ENCODE results near the gene HOXB2. TPM values are rescaled to one million over a fixed set of nuclear protein-coding genes. Genes with fewer than 3 reads are reported as not detected.

HOXB2 gene
- total RNA-seq, 1 donor from 2014 or later: 2.5 TPM

DNA sequence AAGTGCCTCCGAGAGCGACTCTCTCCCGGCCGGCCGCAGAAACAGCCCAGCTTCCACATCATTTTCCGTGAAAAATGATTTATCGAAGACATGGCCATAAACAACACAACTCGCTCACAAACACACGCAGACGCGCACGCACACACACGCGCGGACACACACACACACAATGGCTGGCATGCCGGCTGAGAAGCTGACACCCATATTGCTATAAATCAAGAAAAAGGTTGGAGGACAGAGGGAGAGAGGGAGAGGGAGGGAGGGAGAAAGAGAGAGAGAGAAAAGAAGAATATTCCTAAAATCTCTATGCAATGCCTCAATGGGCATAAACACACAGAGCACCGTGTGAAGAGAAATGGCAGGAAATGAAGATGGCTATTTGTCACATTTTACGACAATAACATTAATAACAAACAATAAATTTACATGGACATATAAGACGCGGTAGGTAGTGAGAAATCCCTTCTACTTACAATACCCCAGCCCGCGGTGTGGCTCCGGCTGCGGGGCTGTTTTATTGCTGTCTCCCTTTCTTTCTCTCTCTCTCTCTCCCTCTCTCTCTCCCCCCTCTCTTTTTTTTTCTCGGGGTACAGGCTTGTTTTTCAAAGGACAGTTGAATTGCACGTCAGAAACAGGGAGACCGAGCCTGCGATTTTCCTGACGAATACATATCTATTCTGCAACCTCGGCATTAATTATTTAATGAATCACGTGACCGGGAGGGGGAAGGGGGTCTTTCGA is 23.8 kb upstream of the HOXB2 start:
- DNase-seq (ENCODE audit: missing footprints) (no peak), ATAC-seq (no peak)
- intact Hi-C loops (cut with DNase I): no loop called here

DNA sequence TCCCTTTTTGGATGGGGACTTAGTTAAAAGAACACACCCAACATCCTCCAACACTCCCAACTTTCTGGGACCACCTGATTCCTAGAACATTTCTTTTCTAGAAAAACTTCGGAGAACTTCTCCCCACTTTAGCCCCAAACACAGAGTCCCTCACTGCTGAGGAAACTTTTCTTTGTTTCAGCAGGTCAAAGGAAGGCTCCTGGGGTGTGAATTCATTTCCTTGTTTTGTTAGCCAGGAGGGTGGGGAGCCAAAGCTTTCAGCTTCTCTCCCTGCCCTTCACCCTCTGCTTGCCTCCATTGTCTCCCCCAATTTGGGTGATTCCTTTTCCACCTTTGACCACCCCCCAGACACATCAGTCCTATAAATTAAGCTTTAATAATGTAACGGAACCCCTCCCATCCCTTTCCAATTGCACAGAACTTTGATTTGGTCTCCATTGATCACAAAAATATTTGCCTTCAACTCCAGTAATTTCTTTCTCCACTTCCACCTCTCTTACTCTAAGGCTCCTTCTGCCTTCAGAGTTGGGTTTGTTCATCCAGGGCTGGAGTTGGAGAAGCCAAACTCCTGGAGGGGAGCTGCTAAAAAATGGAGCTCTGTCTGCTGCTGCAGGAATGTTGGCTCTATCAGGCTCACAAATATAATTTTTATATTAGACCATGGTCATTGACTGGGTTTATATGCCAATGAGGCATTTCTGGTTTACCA is 22.9 kb upstream of the HOXB2 start:
- DNase-seq (ENCODE audit: missing footprints): no peak

DNA sequence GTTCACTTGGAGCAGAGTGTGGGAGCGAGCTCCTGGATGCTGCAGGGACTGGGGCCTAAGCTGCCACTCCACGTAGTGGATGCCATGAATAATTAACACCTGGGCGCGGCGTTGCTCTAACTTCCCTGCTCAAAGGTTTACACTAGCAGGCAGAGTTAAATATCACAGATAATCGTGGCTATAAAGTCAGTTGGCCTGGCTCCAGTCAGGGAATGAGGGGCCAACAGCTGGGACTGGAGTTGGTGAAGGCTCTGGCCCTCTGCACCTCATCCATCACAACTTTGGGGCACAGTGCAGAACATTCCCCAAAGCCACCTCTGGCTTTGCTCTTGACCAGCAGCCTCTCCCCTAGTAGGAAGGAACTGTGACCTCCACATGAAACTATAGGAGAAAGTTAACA is 22.3 kb upstream of the HOXB2 start:
- no peak for DNase-seq (ENCODE audit: missing footprints)
- no peak for ATAC-seq
- intact Hi-C loops (cut with DNase I): no loop called here

More for the DNA sequence above, 22.9 kb upstream of the HOXB2 start:
- intact Hi-C loops (cut with DNase I): no loop called here
- no peak for ATAC-seq

DNA sequence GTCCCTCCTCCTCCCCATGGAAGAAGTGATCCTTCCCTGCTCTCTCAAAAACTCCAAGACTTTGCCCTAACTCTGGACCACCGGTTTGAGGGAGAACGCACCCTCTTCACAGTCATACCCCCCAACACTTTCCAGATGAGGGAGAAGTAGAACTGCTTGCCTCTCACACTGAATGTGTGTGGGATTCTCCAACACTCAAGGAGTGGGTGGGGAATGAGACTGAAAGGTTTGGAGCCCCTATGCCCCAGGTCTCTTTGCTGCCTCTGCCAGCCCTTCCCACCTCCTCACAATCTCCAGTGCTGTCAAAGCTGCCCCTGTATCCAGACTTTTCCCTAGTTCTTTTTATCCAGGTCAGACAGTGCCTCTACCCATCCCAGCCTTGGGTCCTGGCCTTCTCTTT is 21.8 kb upstream of the HOXB2 start:
- DNase-seq (ENCODE audit: missing footprints) (no peak), ATAC-seq (no peak)
- intact Hi-C loops (cut with DNase I): no loop called here

DNA sequence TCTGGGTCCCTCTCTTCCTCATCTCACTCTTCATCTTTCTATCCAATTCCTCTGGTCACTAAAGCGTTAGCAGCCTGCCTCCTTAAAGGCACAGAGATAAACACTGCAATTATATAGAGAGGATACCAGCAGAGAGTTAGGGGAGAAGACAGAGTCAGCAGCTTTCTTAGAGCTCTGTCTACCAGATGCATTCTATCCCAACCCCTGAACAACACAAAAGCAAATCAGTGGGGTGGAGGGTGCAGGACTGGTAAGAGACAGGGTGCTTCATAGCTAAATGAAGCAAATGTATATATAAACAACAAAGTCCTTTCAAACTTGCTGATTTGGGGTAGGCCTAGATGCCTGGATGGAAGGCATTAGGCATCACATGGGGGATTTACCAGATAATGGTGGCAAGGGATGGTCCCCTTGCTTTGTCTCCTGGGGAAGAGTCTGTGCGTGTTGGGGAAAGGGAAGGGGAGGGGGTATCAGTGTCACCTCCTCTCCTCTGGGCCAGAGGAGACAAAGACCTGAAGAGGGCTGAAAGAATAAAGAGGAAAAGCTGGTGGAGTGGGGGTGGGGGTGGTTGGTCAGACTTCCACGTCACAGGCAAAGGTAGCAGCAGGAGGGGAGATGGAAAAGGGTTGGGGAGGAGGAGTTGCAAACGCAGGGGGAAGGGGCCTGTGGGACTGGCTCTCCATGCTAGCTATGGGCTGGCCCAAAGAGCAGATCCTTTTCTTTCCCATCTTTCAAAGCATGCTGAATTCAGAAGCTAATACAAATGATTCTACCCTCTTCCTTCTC is 21.2 kb upstream of the HOXB2 start:
- no peak for DNase-seq (ENCODE audit: missing footprints)
- intact Hi-C loops (cut with DNase I): no loop called here
- no peak for ATAC-seq

DNA sequence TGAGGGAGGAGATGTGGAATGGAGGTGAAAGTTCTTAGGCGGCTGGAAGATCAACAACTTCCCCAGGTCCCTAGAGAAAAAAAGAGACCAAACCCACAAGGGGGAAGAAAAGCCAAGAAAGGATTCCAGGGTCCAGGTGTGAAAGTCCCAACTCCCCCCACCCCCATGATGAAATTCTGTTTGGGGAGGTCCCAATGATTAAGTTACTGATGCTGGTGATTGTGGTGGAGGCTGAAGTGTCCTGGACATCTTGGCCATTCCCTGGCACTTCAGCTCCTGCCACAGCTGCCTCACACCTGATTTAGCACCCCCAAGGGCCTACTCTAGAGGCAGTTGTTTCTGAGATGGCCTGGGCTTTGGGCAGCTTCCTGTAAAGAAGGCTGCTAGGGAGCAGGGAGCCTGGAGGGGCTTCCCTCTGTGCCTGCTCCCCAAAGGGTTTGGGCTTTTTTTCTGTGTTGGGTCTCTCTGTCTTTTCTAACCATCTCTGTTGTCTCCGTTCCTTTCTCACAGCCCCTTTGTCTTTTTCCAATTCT is 20.2 kb upstream of the HOXB2 start:
- intact Hi-C loops (cut with DNase I): no loop called here
- ATAC-seq (no peak), DNase-seq (ENCODE audit: missing footprints) (no peak)

DNA sequence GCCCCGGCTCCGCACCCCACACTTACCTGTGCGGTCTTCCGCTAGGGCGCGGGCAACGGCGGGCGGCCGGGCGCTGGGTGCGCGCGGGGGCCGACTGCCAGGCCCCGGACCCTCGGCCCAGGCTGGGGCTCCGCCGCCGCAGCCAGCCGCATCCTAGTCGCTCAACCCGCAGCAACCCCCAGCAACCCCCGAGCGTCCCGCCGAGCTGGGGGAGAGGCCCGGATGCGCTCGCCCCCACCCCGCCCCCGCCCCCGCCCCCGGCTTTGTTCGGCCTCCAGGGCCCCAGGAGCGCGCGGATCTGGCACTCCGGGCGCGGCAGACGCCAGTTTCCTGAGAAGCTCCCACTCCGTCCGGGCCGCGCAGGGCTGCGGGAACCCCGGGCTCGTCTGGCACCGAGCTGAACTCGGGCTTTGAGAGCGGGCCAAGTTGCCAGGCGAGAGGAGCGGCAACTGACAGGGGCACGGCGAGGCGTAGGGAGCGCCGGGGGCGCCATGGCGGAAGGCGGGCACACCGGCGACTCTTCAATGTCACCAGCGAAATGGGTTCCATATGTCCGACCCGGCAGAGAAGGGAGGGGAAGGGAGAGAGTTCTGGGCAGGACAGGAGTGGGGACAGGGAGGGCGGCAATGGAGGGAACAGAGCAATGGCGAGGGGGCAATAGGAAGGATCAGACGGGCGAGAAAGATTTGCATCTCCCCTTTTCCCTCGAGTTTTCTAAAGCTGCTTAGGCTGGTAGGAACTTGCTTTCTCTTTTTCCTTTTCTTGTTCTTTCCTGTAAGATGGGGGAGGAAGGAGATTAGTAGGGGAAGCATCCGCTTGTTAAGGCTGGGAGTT is 19.5 kb upstream of the HOXB2 start:
- intact Hi-C loops (cut with DNase I): no loop called here
- no peak for ATAC-seq
- DNase-seq (ENCODE audit: missing footprints): no peak

DNA sequence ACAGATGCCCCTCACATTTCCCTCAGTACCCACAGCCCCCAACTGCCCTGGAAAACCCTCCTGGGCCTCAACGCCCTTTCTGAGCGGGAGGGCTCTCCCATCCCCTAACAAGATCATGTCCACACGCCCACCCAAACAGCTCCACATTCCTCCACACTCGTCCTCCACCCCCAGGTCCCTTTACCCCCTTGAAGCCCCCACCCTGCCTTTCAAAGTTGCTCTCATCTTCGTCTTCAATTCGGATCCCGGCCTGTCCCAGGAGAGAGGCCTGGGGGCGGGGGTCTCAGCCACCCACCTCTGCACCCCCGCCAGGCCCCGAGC is 18.9 kb upstream of the HOXB2 start:
- DNase-seq (ENCODE audit: missing footprints): no peak

DNA sequence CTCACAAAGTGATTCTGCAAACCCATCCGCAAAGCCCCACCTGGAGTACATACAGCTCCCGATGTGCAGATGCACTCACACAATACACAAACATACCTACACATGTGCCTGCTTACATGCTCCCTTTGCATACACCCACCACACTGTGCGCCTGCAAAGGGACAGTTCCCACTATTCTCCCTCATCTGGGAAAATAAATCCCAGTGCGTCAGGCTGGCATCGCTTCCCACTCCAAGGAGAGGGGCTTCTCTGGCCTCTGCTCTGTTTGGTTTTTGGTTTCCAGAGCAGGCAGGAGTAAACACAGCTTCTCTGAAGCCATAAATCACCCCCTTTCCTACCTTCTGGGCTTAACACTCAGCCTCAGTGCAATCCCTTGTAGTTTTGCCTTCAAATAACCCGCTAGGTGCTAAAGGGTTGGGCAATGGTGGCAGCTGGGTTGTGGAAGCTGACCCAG is 18.5 kb upstream of the HOXB2 start:
- DNase-seq (ENCODE audit: missing footprints): no peak
- ATAC-seq: no peak
- intact Hi-C loops (cut with DNase I): no loop called here

More for the DNA sequence above, 18.9 kb upstream of the HOXB2 start:
- intact Hi-C loops (cut with DNase I): no loop called here
- ATAC-seq: no peak

DNA sequence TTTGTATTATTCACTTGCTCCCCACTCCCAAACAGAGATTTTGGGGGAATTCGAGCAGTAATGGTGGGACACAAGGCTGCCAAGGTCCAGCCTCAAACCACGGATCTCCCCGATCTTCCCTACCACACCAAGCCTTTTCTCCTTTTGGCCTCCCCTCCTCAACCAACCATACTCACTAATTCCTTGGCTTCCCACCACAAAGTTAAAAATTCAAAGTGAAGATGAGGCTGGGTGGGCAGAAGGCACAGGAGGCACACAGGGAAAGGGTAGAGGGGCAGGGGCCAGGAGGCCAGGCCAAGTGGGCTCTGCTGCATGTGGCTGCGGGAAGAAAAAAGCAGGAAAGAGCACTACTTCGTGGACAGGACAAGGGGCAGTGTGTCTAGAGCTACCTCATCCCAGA is 18.0 kb upstream of the HOXB2 start:
- DNase-seq (ENCODE audit: missing footprints) (no peak), ATAC-seq (no peak)
- intact Hi-C loops (cut with DNase I): no loop called here

DNA sequence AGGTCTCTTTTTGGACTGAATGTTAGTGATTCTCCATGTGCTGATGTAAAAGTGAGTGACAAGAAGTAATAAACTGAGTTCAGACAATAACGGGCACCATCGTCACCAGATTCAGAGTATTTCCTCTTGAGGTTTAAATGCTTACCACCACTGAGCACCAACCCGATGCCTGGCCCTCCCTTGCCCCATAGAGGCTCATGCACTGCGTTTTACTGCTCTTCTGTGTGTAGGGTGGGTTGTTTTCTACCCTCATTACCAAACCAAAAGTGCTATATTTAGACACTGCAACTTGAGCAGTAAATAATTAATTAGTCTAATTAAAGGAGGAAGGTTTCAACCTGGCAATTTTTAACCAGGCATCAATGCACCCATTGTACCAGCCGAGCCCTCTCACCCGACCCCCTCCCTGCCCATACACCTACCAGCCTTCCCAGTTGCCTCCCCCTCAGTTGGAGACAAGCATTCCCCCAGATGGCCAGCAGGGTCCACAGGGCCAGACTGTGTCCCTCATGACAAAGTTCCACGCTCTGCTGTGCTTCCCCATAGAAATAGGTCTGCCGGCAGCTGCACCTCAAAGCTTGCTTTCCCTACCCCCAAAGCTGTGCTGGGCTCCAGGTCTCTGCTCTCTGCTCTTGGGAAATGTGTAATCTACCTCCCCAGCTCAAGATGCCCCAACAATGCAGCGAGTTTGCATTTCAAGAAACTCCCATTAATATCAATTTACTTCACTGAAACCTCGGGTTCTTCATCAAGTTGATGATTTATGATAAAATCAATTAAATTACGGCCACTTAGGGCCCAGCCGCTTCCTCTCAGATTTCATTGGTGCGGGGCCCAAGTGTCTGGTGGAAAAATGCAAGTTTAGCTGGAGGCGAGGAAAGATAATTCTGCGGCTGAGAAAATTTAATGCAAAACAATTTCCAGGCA is 17.2 kb upstream of the HOXB2 start:
- no peak for DNase-seq (ENCODE audit: missing footprints)
- intact Hi-C loops (cut with DNase I): no loop called here
- no peak for ATAC-seq

DNA sequence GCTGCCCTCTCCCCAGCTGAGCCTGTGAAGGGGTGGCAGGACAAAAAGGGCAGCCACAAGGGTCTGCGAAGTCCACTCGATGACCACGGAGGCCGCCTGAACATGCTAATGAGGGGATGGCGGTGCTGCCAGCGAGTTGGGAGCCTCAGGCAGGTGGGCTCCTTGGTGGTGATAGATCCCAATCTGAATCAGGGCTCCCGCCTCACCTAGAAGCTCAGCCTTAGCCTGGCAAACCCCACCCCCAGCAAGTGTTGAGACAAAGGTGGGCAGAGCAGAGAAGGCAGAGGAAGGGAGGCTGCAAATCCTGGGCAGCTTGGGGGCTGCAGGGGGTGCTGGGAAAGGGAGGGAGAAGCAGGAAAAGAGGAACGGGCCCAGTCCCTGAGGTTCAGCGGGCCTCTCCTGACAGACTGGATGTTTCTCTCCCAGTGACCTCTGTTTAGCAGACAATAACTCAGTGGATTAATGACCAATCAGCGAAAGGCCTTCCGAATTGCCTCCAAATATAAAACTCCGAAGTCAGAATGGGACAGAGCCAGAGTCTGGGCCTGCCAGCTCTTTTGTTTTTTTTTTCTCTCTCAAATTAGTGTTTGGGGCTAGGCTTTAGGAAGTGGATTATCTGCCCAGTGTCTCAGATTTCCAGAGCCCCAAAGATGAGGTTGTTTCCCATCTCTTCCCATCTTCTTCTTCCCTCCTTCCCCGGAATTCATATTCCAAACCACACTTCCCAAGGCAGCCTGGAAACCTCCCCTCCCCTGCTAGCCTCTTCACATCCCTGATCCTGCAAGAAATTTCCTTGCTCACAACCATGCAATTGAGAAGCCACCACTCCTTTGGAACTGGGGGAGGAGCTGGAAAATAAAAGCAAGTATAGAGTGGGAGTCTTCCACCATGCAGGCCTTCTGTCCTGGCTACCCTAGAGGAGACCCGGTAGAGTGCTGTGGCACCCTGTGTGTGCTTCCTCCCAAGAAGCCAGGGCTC is 15.2 kb upstream of the HOXB2 start:
- ATAC-seq: no peak
- DNase-seq (ENCODE audit: missing footprints): no peak
- intact Hi-C loops (cut with DNase I): no loop called here

DNA sequence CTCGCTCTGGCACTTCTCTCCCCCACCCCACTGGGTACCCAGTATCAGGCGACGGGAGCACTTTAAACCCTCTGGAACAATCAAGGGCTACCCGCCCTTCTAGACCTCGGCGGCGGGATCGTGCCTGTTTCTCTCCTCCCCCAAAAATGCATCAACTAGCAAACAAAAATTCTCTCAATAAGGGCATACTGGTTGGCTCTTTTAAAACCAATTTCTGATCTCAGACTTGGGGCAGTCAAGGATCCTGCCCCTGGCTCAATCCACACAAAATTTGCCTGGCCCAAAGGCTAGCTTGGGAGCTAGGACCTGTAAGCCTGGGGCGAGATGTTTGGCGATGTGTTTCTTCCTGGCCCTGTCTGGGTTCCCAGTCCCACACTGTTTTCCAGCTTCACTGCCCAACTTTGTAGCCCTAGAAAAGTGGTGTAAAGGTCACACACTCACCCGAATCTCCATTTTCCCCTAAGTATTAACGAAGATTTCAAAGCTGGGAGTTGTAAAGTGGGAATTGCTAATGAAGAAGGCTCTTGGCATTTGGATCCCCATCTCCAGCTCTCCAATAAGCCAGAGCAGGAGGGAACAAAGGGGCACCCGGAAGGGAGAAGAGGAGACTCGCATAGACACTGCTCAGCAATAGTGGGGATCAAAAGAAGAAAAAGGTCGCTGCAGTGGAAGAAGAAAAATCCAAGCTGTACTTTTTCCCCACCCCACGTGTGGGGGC is 14.4 kb upstream of the HOXB2 start:
- ATAC-seq: no peak
- intact Hi-C loops (cut with DNase I): no loop called here
- DNase-seq (ENCODE audit: missing footprints): no peak

DNA sequence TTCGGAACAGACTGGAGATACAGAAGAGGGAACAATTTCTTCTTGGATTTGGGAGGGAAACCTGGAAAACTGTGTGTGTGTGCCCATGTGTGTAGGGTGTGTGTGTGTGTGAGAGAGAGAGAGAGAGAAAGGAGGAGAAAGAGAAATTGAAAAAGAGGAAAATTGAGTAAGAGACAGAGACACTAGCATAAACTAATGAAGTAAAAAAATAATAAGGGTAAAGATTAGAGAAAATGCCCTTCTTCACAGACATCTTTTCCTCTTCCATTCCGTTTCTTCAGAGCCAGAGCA is 13.9 kb upstream of the HOXB2 start:
- ATAC-seq: no peak
- intact Hi-C loops (cut with DNase I): no loop called here
- no peak for DNase-seq (ENCODE audit: missing footprints)

DNA sequence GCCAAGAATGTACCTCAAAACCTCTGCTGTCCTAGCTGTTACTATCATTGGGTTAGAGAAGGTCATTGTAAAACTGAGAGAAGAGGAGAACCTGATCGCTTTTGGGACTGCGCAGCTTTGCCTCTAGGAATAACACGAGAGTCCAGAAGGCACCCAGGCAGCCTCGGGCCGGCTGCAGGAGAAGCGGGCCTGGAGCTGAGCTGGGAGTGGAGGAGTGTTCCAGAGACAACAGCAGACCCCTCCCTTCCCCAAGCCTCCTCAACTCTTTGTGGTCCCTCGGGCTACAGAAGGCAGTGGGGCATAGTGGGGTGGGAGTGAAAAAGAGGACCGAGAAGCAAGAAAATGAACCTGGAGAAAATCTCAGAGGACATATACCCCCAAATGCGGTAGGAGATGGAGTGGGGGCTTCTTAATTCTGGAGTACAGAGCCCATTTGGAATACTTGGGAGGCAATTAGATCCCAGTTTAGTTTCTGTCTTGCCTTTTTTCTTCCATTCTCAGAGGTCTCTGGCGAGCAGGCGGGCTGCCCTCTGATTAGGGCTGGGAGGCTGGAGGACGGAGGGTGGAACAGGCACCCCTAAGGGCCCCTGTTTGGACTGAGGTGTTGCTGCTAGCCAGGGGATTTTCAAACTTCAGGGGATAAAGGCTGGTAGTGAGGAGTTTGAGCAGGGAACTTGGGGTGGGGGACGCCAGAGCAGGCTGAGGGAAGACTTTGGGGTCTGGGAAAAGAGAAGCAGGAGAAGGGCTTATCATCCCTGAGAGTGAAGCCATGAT is 13.3 kb upstream of the HOXB2 start:
- DNase-seq (ENCODE audit: missing footprints): no peak
- intact Hi-C loops (cut with DNase I): no loop called here
- no peak for ATAC-seq
